T-helper 9 cell (primary cell): Measurements from ENCODE around the gene AGTRAP.

Source experiments
- DNase-seq: peaks from one replicate; pipeline ENCODE4 v3.0.0-alpha.2; 2020

AGTRAP gene

DNA sequence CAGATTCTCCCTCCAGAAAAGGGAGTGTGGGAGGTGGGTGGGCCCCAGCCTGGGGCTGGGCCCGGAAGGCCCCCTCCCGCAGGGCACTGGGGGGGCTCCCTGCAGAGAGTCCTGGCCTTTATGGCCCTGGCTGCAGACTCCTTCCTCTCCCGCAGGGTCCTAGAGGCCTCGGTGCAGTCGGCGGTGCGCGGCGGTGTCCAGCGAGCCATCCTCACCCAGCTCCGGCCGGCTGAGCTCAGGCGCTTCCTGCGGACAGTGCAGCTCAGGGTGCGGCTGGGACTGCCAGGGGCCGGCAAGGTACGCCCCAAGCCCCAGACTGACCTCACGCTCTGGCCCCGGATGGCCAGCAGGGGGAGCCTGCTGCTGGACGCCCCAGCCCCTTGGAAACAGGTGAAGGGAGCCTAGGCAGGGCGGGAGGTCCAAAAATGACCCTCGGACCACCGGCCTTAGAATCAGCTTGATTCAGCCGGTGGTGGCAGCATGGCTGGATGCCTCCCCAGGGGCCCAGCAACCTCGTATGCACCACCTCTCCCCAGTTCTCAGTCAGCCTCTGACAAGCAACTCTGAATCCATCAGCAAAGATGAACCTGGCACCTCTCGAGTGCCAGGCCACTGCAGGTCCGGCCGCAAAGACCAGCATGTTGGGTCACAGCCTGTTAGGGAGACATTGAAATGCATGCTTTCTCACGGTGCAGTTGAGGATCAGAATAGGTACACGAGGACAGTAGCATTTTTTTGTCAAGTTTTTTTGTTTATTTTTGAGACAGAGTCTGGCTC is 49.2 kb downstream of the AGTRAP start:
- DNase-seq = peak; percentile 20

DNA sequence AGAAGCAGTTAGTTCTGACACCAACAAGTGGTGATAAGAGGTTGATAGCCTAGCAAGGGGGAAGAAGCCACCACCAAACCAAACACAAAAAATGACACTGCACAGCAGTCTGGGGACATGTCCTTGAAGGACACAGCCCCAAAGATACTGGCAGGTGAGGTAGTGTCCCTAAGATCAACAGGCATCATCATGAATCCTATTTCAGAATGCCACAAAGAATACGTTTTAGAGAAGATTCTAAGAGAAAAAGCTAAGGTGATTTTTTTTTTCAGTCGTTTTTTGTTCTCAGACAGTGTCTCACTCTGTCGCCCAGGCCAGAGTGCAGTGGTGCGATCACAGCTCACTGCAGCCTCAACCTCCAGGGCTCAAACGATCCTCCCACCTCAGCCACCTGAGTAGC is 50.2 kb downstream of the AGTRAP start:
- no peak for DNase-seq

DNA sequence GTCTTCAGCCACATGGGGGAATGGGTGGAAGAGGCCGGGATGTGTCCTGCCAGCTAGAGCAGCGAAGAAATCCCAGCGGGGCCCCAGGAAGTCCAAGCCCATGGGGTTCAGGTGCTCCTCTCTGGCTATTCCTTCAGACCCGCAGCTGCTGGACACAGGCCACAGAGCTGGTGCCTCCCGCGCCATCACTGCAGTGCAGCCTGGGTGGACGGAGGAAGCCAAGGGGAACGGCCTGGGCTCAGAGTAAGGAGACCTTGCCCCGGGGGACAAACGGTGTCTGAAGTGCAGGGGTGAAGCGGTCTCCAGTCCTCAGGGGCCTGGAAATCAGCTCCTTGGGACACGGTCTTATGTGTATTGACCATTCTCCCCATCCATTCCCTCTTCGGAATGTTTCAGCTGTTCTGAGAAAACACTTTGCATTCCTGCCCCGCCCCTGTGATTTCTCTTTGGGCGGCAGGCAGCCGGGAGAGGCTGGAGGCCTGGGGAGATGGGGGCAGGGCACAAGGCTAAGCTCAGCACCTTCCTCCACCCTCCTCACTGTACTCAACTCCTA is 51.4 kb downstream of the AGTRAP start:
- no peak for DNase-seq

DNA sequence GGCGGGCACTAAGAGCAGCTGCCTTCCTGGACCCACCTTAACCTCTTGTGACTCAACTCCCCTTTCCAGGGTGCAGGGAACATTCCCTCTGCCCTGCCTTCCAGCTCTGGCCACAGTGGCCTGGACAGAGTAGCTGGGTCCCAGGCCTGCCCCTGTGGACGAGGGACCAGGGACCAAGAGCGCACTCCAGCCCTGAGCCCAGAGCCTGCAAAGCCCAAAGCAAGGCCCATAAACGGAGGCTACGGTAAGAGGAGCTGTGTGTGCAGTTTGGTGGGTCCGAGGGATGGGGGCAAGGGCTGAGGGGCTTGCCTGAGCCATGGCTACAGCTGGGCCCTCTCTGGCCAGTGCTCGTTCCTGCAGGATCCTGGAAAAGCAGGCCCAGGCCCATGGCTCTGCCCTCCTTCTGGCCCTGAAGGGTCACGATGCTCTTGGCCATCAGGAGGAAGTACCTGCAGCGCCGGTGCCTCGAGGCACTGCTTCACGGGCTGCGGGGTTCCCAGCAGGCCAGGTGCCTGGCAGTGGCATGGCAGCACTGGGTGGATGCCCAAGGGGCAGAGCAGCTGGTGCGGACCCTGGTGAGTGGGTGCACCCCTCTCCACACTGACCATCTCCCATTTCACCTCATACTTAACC is 52.0 kb downstream of the AGTRAP start:
- no peak for DNase-seq

DNA sequence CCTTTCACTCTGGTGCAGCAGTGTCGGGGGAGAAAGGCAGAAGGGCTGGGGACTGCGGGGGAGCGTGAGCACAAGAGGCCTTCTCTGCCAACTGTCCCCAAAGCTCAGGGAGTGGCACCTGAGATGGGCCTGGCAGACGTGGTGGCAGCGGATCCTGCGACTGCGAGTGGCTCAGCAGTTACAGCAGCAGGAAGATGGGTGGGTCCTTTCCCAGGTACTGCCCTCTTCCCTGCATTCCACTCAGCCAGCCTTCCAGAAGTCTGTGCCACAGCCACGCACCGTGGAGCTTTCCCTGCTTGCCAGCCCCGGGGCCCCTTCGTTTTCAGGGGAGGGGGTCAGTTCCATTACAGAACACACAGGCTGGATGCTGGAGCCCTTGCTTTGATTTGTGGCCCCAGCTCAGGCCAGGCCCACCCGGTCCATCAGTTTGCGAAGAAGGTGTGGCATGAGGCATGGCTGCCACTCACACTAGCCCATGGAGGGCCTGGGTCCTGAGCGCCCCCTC is 52.7 kb downstream of the AGTRAP start:
- DNase-seq = no peak

DNA sequence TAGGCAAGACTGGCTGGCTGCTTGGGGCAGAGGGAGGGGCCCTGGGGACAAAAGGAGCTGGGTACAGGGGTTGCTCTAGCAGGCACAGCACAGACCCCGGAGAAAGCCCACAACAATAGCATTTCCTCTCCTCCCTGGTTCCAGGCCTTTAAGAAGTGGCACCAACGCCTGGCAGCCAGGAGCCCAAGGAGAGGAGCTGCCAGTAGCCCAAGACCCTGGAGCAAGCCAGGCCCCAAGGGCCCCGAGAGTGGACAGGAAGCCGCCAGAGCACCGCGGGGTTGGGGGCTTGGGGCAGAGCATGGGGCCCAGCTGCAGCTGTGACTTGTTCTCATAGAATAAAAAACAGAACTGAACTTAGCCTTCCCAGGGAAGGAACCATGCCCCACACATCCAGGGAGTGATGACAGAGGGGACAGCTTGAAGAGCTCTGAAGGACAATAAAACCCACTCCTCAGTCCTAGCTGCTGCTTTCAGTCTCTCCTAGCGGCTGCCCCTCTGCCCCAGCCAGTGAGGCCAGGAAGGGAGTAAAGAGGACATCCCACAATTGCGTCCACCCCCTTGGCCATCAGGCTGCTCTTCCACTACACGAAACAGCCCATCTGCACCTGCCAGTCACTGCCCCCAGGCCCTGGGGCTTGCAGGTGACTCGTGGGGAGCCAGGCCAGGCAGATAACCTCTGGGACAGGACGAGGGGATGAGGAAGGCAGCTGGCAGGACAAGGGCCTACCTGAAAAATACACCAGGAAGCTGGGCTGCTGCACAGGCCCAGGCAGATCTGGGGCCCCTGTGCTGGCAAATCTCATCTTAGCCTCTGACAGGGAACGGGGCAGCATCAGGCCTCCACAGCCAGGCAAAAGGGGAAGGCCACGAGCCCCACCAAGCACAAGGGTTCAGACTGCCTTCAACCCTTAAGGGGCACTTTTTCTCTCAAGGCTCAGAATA is 53.5 kb downstream of the AGTRAP start:
- no peak for DNase-seq

DNA sequence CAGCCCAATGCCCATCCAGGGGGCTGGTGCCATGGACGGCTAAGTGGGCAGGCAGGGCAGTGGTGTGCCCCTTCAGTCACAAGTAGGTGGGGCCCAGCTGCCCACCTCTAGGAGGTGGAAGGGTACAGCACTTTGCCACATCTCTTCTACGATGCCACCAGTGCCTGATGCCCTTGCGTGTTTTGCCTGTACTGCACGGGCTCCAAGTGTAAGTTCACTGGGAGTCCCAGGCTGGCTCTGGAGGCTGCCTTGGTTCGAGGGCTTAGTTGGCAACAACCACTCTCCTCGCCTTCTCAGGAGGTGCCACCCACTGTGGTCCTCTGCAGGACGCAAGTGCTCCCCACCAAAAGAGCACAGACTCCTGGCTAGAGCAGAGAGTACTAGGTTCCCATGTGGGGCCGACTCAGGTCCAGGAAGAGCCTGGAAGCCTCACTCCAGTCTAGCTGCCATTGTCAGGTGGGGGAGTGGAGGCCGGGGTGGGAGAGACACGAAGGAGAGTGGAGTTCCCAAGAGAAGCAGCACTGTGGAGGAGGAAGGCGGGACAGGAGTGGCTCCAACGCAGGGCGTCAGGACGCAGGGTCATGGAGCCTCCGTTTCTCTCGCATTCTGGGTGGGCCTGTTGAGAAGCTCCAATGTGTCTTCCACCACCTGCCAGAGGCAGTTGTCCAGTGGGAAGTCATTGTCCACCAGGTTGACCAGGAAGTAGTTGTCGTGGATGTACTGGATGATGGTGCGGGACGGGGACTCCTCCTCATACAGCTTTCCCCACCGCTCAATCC is 54.4 kb downstream of the AGTRAP start:
- DNase-seq = no peak

DNA sequence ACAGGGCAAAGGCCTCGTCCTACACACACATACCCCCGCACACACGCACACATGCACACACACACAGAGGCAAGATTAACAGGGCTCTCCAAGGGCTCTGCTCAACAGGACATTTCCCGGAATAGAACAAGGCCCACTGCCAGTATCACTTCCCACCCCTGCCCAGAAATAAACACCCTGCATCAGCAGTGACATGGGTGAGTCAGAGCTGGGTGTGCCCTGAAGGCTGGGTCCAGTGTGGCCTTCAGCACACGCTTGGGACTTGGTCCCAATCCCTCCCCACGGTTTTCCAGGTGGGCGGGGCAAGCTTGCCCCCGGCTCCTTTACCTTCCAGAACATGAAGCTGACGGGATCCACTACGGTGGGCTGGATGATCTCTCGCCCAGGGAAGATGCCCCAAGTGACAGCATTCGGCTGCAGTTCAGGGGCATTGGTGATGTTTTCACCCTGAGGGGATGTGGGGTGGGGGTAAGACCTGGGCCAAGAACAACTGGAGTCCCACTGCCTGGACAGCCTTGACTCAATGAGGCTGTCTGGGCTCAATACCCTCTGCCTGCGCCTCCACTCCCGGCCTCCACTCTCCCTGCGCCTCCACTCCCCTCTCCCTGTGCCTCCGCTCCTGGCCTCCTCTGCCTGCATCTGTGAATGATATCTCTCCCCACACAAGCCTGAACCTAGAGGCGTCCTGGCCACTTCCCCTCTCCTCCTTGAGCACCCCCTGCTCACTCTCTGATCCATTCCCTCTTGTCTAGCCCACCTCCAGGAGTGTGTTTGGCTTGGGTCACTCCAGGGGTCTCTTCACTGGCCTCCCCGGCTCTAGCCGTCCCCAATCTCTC is 55.2 kb downstream of the AGTRAP start:
- DNase-seq = no peak

DNA sequence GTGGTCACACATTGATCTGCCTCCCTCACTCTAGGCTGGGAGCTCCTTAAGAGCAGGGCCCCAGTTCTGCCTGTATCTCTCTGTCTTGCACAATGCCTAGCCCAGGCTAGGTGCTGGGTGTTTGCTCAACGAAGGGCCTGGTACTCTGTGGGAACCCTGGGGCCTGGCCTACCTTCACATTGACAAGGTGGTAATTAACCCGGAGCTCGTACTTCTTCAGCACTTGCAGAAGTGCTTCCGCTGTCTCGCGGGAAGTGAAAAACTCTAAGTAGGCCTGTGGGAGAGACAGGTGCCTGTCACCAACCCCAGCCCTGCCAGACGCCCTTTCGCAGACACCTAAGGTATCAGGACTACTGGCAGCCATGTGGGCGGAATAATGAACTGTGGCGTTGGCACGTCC is 56.2 kb downstream of the AGTRAP start:
- DNase-seq = no peak

DNA sequence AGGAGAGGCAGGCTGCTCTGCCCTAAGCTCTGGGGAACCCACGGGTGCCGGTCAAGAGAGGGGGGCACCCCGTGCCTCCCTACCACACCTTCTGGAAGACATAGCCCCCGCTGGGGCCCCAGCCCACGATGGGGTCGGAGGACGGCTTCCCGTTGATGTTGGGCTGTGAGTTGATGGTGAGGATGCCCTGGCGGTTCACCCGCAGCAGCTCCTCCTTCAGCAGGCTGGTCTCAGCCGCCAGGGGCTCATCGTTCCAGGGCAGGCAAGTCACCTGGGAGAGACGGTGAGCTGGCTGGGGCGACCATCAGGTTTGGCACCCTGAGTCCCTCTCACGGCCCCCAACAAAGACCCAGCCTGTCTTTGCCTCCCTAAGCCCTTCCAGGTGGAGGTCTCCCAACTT is 57.9 kb downstream of the AGTRAP start:
- no peak for DNase-seq

DNA sequence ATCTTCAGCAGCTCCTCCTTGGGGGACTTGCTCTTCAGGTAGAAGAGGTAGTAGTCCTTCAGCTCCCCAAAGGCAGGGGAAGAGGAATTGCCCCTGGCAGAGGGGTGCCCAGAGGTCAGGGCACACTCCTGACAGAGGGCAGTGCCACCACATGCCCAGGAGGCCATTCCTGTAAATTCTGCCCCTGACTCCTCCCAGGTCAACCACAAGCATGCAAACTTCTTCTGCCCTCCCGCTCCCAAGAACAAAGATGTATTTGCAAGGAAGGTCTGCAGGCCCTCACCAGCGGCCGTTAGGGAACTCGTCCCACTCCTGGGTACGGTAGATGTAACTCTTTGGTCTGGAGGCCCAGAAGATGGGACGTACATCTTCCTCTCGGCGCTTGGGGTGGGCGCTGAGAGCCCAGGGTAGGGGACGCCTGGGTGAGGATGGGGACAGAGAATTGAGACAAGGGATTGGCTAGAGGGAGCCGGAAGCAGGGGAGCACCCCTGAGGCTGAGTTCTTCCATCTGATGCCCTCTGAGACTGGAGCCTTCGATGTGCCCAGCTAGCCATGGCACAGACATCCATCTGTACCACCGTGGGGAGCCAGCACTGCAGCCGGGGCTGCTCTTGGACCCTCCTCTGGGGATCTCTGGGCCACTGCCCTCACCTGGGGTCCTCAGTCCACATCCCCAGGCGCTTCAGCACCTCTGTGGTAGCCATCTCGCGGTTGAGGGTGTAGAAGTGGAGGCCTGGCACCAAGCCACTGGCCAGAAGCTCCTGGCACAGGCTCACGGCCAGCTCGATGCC is 58.7 kb downstream of the AGTRAP start:
- DNase-seq = no peak

DNA sequence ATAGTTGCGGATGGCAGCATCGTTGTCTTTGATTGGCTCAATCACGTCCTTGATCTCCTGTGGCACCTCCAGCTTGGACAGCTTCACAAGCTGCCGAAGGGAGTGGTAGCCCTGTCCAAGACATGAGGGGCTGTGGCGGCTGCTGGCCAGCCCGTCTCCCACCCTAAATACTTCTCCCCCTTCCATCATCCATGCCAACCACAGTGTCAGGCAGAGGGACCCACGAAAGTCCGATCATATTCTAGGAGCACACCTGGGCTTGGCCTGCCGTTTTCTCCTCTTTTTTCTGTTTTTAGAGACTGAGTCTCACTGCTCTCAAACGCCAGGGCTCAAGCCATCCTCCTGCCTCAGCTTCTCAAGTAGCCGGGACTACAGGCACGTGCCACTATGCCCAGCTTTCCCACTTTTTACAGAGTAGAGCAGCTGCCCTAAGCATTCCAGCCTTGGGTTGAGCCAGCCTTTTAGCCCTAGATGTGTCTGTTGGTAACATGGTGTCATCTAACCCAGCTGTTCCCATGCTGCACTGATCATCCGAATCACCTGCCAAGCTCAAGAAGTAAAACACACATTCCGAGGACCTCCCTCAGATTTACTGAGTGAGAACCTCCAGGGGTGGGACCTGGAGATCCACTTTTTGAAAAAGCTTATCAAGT is 59.4 kb downstream of the AGTRAP start:
- DNase-seq = no peak

DNA sequence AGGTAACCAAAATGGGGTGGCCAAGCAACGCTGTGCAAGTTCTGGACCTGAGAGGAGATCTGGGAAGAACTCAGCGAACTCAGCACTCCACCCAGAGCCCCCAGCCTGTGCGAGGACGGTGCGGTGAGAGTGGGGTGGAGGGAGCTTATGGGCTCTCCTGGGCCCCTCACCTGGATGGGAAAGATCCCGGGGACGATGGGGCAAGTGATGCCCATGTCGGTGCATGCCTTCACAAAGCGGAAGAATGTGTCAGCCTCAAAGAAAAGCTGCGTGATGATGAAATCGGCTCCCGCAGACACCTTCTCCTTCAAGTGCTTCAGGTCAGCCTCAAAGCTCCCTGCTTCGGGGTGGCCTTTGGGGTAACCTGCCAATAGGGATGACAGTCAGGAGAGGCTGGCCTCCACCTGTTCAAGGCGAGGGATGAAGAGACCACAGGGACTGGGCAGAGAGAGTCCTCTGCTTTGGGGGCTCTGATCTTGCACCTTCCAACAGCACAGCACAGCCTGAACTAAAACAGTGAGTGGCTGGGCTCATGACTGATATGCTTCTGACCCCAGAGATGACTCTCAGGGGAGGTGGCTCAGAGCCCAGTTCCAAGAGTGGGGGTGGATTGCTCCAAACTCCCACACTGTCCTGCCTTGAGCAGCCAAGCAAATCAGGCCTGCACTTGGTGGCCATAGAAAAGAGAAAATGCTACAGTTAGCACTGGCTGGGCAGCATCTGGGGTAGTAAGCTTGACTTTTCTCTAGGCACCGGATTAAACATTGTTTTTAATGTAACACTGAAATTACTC is 60.3 kb downstream of the AGTRAP start:
- no peak for DNase-seq

DNA sequence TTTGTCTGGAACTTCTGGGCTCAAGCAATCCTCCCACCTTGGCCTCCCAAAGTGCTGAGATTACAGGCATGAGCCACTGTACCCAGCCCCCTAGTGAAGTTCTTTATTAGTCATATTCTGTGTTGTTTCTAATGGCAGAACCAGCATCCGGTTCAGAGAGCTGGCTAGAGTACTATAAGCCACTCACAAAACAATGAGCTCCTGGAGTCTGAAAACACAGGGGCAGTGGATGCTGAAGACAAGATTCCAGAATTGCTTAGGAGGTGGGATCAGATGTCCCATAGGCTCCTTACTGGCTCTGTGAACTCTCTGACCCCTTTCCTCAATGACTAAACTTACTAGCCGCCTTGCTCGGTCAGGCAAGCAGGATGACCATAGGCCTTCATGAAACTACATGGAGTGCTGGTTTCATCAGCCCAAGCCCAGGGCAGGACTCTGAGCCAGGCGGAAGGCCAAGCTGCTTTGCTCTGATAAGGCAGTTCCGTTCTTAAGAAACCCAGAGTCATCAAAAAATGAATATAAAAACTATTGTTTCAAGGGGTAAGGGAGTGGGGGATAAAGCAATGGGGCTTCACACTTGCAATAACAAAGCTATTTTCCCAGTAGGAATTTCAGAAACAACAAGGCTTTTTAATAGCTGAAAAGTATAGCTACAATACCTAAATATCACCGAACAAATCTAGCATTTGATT is 61.7 kb downstream of the AGTRAP start:
- DNase-seq = no peak

DNA sequence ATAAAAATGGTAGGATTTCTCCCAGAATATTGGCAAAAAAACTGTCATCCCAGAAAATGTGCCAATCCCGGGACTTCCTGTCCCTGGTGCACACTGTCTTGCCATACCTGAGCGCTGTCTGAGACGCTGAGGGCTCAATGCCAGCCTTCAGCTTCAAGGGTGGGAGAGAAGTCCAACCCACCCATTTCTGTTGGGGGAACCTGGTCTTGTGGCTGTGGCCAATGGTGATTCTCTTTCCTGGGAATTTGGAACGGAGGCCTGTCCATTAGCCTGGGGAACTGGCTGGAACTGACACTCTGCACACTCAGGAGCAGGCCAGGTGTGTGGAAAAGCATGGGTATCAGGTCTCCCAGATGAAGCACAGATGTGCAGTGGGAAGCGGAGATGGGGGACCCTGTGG is 63.2 kb downstream of the AGTRAP start:
- no peak for DNase-seq

DNA sequence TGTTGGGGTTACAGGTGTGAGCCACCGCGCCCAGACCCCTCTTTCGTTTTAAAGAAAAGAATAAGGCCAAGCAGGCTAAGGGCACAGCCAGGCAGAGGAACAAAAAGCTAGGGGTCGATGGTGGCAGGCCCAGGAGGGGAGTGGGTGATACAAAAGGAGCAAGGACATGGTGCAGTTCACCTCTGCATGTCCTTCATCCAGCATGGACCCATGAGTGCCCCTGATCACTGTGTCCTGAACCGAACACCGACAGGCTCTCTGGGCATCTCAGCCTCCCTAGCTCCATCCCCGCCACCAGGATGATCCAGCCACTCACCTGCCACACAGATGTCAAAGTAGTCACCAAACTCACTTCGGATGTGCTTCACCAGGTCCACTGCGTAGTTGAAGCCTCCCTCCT is 64.0 kb downstream of the AGTRAP start:
- no peak for DNase-seq

DNA sequence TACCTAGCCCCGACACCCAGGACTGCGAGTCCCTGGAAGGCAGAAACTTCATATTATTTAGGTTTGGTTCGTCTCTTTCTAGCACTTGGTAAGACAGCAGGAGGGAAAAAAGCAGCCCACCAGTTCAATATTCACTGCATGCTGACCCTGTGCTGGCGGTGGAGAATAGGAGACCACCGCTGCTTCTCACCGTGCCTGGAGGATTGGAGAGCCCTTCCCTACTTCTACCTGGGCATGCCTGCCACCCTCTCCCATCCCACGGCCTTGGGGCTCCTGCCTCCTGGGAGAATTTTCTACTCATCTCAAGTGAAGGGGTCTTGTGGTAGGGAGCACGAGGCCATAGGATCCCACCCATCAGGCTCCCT is 64.4 kb downstream of the AGTRAP start:
- DNase-seq = no peak
